NCI-H2107 (cell line): Measurements from ENCODE around the gene FKBP10.
"Not testable (repeated sequence)": the region's sequence is repeated elsewhere in the genome, so short reads cannot be mapped to it uniquely, and the experiment has no call there.

ENCODE experiments used
- DNase-seq: peaks from one replicate; lab custom pipeline; 2025; lab: John Stamatoyannopoulos, UW

The FKBP10 gene

DNA sequence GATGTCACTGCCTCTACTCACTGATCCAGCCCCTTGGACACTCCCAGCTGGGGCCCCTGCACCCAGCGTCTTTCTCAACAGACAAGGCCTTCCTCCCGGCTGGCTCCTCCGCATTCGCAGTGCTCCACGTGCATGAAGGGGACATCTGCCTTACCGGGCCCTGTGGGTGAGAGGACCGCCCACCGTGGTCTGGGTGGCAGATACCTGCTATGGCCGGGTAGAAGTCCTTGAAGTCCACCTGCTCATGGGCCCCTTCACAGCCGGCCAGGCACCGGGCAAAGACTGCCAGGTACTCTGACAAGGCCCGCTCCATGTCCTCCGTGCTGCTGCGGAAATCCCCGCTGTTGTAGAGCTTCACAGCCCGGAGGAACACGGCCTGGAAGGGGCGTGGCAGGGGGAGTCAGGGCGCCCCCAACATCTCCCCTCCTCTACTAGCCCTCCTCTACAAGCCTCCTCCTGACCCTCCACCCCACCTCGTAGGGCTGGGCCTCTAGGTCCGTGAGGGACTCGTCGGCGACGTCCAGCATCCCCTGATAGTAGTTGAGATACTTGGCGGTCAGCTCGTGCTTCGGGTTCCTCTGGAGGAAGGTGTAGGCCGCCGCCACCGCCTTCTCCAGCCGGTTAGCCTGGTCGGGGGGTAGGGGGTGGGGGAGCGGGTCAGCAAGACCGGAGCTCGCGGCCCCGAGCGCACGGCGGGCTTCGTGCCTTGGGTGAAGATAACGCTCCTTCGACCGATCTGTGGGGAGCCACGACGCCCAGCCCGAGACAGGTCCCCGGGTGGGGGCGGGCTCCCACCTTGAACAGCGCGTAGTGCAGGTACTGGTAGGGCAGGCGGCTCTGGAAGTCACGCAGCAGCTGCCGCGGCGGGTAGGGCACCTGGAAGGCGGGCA, 1.9 kb upstream of the FKBP10 start:
- DNase-seq: no peak

- peak; percentile 30 for DNase-seq
These were observed 1.0 kb upstream of the FKBP10 start, which contains the start of gene P3H4 for GRCh38 chr17:41811549-41812380. Gene P3H4 (minus strand): TSS chr17:41811949. CDS start chr17:41811915, 34 bp downstream.

GRCh38 chr17:41813152-41813680, 412 bp downstream of the FKBP10 start:
- DNase-seq: no peak

GRCh38 chr17:41813699-41814124, 908 bp downstream of the FKBP10 start:
- no peak for DNase-seq

- DNase-seq: no peak
These were observed 1.4 kb downstream of the FKBP10 start for GRCh38 chr17:41814195-41814594.

- DNase-seq: no peak
These were observed 4.0 kb downstream of the FKBP10 start for GRCh38 chr17:41816637-41817320.

- DNase-seq: no peak
These were observed 5.2 kb downstream of the FKBP10 start for GRCh38 chr17:41818024-41818423.

DNA sequence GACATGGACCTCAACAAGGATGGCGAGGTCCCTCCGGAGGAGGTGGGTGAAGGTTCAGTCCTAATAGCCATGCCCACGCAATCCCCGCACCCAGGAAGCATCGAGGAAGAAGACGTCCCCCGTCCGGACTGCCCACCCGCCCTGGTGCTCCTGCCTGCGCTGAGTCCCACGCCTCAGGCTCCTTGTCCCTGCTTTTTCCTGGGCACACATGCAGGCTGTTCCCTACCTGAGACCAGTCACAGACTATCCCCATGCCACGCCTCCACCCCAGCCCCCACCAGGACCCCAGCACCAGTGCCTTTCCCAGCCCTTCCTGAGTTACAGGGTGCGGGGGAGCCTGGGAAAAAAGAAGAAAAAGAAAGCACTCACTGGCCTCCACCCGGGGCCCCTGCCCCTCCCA, 9.0 kb downstream of the FKBP10 start:
- no peak for DNase-seq

GRCh38 chr17:41822216-41823140, 9.7 kb downstream of the FKBP10 start:
- no peak for DNase-seq

DNA sequence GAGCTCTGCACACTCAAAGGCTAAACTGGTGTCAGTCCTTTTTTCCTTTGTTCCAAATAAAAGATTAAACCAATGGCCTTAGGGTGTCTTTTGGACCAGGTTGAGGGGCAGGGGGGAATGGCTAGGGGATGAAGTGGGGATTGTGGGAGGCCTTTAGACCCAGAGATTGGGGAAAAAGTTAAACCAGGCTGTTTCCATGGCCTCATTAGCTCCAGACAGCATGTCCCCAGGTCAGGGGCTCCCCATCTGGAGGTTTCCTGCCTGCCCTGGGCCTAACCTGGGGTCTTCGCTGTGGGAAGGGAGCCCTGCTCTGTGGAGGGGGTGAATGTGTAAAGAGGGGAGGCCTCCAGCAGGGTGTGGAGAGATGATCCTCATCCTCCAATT, 10.3 kb downstream of the FKBP10 start:
- DNase-seq: no peak

DNA sequence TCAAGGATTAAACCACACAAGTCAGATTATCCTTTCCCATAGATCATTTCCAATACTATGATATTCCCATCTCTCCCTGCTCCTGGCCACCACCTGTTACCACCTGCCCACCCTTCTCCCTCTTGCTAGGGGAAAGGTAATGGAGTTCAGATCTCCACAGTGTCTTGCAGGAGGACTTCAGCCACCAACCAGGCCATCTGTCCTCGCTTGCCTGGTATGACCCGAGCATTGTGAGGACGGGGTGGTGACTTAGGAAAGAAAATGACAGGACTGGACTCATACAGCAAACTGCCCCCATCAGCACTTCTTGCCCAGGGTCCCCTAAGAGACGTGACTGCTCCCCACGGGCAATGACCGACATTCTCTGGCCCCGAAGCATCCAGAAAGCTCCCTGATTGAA, 10.8 kb downstream of the FKBP10 start:
- DNase-seq: no peak

GRCh38 chr17:41824086-41824485, 11.3 kb downstream of the FKBP10 start:
- DNase-seq: no peak

DNA sequence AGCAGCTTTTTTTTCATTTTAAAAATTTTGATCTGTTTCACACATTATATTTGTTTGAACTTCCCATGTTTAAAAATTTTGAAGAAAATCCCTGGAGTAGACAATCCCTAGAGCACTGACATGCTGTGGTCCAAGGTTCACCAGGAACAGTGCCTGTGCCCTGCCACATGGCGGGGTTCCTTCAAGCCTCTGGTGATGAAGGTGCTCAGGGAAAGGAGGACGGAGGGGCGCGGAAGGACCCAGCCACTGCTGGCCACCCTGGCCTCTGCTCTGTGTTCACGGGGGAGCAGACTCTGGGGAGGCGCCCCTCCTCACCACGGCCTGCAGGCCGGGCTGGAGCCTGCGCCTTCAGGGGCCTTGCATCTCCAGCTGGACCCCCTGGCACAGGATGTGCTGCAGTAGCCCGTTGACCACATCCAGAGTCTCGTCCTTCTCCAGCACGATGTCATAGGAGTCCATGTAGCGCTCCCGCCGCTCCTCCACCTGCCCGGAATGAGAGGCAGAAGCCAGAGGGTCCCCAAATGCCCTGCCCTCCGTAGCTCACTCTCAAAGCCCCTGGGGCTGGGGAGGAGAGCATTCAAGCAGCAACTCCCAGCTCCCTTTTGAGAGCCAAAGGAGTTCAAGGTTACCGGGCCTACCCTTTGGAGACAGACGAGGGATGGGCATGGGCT, 12.5 kb downstream of the FKBP10 start:
- DNase-seq: no peak

GRCh38 chr17:41829961-41830360, 17.2 kb downstream of the FKBP10 start:
- DNase-seq: not testable (repeated sequence)

- no peak for DNase-seq
These were observed 22.5 kb downstream of the FKBP10 start for GRCh38 chr17:41835214-41835799.

- no peak for DNase-seq
These were observed 23.2 kb downstream of the FKBP10 start, which contains the start of gene NT5C3B for GRCh38 chr17:41835800-41836549. Gene NT5C3B (minus strand): TSS chr17:41836232. CDS start chr17:41836193, 39 bp downstream.

GRCh38 chr17:41836550-41837196, 23.9 kb downstream of the FKBP10 start:
- no peak for DNase-seq

DNA sequence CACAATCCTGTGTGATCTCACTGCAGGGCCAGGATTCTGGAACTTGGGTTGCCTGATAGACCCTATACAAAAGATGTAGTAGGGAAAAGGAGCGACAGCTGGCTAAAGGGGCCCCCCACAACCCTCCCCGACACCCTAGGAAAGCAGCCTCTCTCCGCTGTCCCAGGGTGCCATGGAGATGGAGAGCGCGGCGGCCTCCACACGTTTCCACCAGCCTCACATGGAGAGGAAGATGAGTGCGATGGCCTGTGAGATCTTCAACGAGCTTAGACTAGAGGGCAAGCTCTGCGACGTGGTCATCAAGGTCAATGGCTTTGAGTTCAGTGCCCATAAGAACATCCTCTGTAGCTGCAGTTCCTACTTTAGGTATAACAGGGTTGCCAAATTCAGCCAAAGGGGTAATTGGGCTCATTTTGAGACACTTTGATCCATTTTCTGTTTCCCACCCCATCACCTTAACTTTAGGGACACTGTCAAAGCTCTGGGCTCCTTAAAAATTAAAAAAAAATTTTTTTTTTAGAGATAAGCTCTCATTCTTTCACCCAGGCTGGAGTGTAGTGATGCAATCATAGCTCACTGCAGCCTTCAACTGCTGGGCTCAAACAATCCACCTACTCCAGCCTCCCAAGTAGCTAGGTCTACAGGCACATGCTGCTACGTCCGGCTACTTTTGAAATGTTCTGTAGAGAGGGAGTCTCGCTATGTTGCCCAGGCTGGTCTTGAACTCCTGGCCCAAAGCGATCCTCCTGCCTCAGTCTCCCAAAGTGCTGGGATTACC, 25.1 kb downstream of the FKBP10 start, which contains the start of gene KLHL10:
TSS of gene KLHL10 (plus strand) at position 65 of the 778 bp plus-strand sequence. CDS start at position 173, 108 bp downstream.
- DNase-seq: no peak
